Renal cortical epithelial cell (primary cell): ENCODE results near the gene PRKAG2. TPM values are rescaled to one million over a fixed set of nuclear protein-coding genes. Genes with fewer than 3 reads are reported as not detected.

Experiments
- DNase-seq: peaks from one replicate; pipeline ENCODE4 v3.0.0-alpha.2; 2011; ENCODE audit warnings: low read depth
- total RNA-seq: library from RNA; depleted of rRNA; stranded (reverse); fragments of >200 nt; gene quantifications from 2 replicates; pipeline ENCODE4 v1.2.3, GENCODE V29; 2014

PRKAG2 gene
- total RNA-seq, 1 donor from 2014 or later, result 45.0 TPM

GRCh38 chr7:151744656-151745638 is 132.0 kb downstream of the PRKAG2 start:
- peak; percentile 97 for DNase-seq

GRCh38 chr7:151744051-151744580 is 132.8 kb downstream of the PRKAG2 start:
- DNase-seq, result no peak

- no peak for DNase-seq
These were observed 133.4 kb downstream of the PRKAG2 start for GRCh38 chr7:151743481-151743983.

- DNase-seq, result no peak
These were observed 134.0 kb downstream of the PRKAG2 start for GRCh38 chr7:151742713-151743480.

GRCh38 chr7:151741585-151741984 is 135.3 kb downstream of the PRKAG2 start:
- DNase-seq, result no peak

GRCh38 chr7:151740081-151740851 is 136.6 kb downstream of the PRKAG2 start:
- no peak for DNase-seq

- DNase-seq, result no peak
These were observed 138.0 kb downstream of the PRKAG2 start for GRCh38 chr7:151738925-151739324.

GRCh38 chr7:151736403-151736909 is 140.5 kb downstream of the PRKAG2 start:
- DNase-seq, result peak; percentile 96

GRCh38 chr7:151735851-151736402 is 141.0 kb downstream of the PRKAG2 start:
- no peak for DNase-seq

- DNase-seq, result no peak
These were observed 141.6 kb downstream of the PRKAG2 start for GRCh38 chr7:151735186-151735850.

GRCh38 chr7:151732834-151733592 is 143.9 kb downstream of the PRKAG2 start:
- DNase-seq, result no peak

- DNase-seq, result no peak
These were observed 144.6 kb downstream of the PRKAG2 start for GRCh38 chr7:151732292-151732691.

- DNase-seq, result no peak
These were observed 145.9 kb downstream of the PRKAG2 start for GRCh38 chr7:151731022-151731441.

- no peak for DNase-seq
These were observed 146.3 kb downstream of the PRKAG2 start for GRCh38 chr7:151730591-151730990.

- DNase-seq, result no peak
These were observed 147.4 kb downstream of the PRKAG2 start for GRCh38 chr7:151729521-151729921.

- no peak for DNase-seq
These were observed 148.2 kb downstream of the PRKAG2 start for GRCh38 chr7:151728746-151729145.

- DNase-seq, result no peak
These were observed 148.6 kb downstream of the PRKAG2 start for GRCh38 chr7:151728286-151728660.

GRCh38 chr7:151727579-151728285 is 149.2 kb downstream of the PRKAG2 start:
- peak; percentile 98 for DNase-seq
